ENCODE data around the gene TNKS1BP1. TPM values are rescaled to one million over a fixed set of nuclear protein-coding genes. Genes with fewer than 3 reads are reported as not detected.

Gene TNKS1BP1
- total and polyA plus RNA-seq, 2 experiments from 2014 or later = 54.9 to 104 TPM

- Histone ChIP-seq H3K27ac (no peak overlapping the region), H2AFZ (no peak overlapping the region), H3K4me2 (no peak overlapping the region), H3K79me2 (no peaks in the 10 kb centered on the region), H3K4me1 (ENCODE audit: insufficient read depth) (no peaks in the 10 kb centered on the region), H3K4me3 (no peak overlapping the region), H3K27me3 (no peaks in the 10 kb centered on the region), H3K9me2 (replicated peaks; ENCODE audit: insufficient read depth) (no peaks in the 10 kb centered on the region), H3K36me3 (replicated peaks; ENCODE audit: insufficient read depth, low read depth) (no peaks in the 10 kb centered on the region), H4K20me1 (ENCODE audit: insufficient read depth, poor library complexity, severe bottlenecking) (no peaks in the 10 kb centered on the region), H3K9me3 (ENCODE audit: low read depth) (no peaks in the 10 kb centered on the region)
- TF ChIP-seq CTCF (IDR thresholded peaks at IDR 0.05; ENCODE audit: poor library complexity) (no peak), EZH2phosphoT487 (IDR thresholded peaks at IDR 0.05; ENCODE audit: low read depth, severe bottlenecking, unreplicated experiment) (no peak), EZH2 (IDR thresholded peaks at IDR 0.05; ENCODE audit: borderline replicate concordance) (no peak)
- DNase-seq (ENCODE audit: low spot score) = no peak
- WGBS (ENCODE audit: low lambda C conversion rate, missing lambda C conversion rate) = 77% methylated on average over 5 of the region's 5 CpGs
Measured at GRCh38 chr11:57260937-57261783, 63.6 kb downstream of the TNKS1BP1 start.

GRCh38 chr11:57256119-57256518 lies 68.6 kb downstream of the TNKS1BP1 start:
- Histone ChIP-seq H2AFZ (no peak overlapping the region), H3K4me2 (no peak overlapping the region), H3K27me3 (no peaks in the 10 kb centered on the region), H3K27ac (no peak overlapping the region), H3K79me2 (no peaks in the 10 kb centered on the region), H3K36me3 (replicated peaks; ENCODE audit: insufficient read depth, low read depth) (no peaks in the 10 kb centered on the region), H3K9me3 (ENCODE audit: low read depth) (no peaks in the 10 kb centered on the region), H3K4me1 (ENCODE audit: insufficient read depth) (no peaks in the 10 kb centered on the region), H3K4me3 (no peak overlapping the region), H4K20me1 (ENCODE audit: insufficient read depth, poor library complexity, severe bottlenecking) (no peaks in the 10 kb centered on the region), H3K9me2 (replicated peaks; ENCODE audit: insufficient read depth) (no peaks in the 10 kb centered on the region)
- DNase-seq (ENCODE audit: low spot score) = no peak
- TF ChIP-seq CTCF (IDR thresholded peaks at IDR 0.05; ENCODE audit: poor library complexity) = no peak
- no peak for TF ChIP-seq EZH2phosphoT487 (IDR thresholded peaks at IDR 0.05; ENCODE audit: low read depth, severe bottlenecking, unreplicated experiment)
- no peak for TF ChIP-seq EZH2 (IDR thresholded peaks at IDR 0.05; ENCODE audit: borderline replicate concordance)

- no peak overlapping the region for H3K4me3 ChIP-seq
Measured at GRCh38 chr11:57255618-57256017, 69.1 kb downstream of the TNKS1BP1 start.

More at GRCh38 chr11:57255618-57256017, 69.1 kb downstream of the TNKS1BP1 start:
- H3K36me3 ChIP-seq (replicated peaks; ENCODE audit: insufficient read depth, low read depth) = no peaks in the 10 kb centered on the region
- no peak for DNase-seq (ENCODE audit: low spot score)
- H2AFZ ChIP-seq = no peak overlapping the region
- H3K9me2 ChIP-seq (replicated peaks; ENCODE audit: insufficient read depth) = no peaks in the 10 kb centered on the region
- H3K79me2 ChIP-seq = no peaks in the 10 kb centered on the region
- H4K20me1 ChIP-seq (ENCODE audit: insufficient read depth, poor library complexity, severe bottlenecking) = no peaks in the 10 kb centered on the region
- no peak overlapping the region for H3K27ac ChIP-seq
- no peaks in the 10 kb centered on the region for H3K27me3 ChIP-seq
- H3K4me2 ChIP-seq = no peak overlapping the region
- WGBS (ENCODE audit: low lambda C conversion rate, missing lambda C conversion rate) = 35% methylated on average over 1 of the region's 1 CpG
- H3K9me3 ChIP-seq (ENCODE audit: low read depth) = no peaks in the 10 kb centered on the region
- H3K4me1 ChIP-seq (ENCODE audit: insufficient read depth) = no peaks in the 10 kb centered on the region
- no peak for TF ChIP-seq EZH2phosphoT487 (IDR thresholded peaks at IDR 0.05; ENCODE audit: low read depth, severe bottlenecking, unreplicated experiment)
- no peak for TF ChIP-seq EZH2 (IDR thresholded peaks at IDR 0.05; ENCODE audit: borderline replicate concordance)
- no peak for TF ChIP-seq CTCF (IDR thresholded peaks at IDR 0.05; ENCODE audit: poor library complexity)
